Upper lobe of left lung (tissue), 4 donors: ENCODE results near the gene CCND2.

Experiments
- EP300 ChIP-seq, 4 donors: sonication (generic); formaldehyde crosslinking; IDR thresholded peaks; one replicate each; pipeline ENCODE4 v1.5.1; 2017; ENCODE audit warnings: antibody characterized with exemption in 4 of 4, control low read depth in 2 of 4
- POLR2A ChIP-seq, 4 donors: fragments of 450-650 bp; IDR thresholded peaks; one replicate each; pipeline ENCODE4 v1.5.1; 2016 to 2017; ENCODE audit warnings: antibody characterized with exemption in 4 of 4, mild to moderate bottlenecking in 2 of 4
- POLR2AphosphoS5 ChIP-seq, 2 donors: sonication (generic); formaldehyde crosslinking; IDR thresholded peaks; one replicate each; pipeline ENCODE4 v1.5.1; 2017; ENCODE audit warnings: antibody characterized with exemption in 2 of 2
- TF ChIP-seq, protein P1 (sequence below), 6 experiments: fragments of 450-650 bp in 4 of 6; fragments of 200-600 bp in 2 of 6; sonication (generic) in 2 of 6; IDR thresholded peaks; one replicate each; pipeline ENCODE4 v1.5.1; 2016 to 2019; ENCODE audit warnings: antibody characterized with exemption in 6 of 6

DNA sequence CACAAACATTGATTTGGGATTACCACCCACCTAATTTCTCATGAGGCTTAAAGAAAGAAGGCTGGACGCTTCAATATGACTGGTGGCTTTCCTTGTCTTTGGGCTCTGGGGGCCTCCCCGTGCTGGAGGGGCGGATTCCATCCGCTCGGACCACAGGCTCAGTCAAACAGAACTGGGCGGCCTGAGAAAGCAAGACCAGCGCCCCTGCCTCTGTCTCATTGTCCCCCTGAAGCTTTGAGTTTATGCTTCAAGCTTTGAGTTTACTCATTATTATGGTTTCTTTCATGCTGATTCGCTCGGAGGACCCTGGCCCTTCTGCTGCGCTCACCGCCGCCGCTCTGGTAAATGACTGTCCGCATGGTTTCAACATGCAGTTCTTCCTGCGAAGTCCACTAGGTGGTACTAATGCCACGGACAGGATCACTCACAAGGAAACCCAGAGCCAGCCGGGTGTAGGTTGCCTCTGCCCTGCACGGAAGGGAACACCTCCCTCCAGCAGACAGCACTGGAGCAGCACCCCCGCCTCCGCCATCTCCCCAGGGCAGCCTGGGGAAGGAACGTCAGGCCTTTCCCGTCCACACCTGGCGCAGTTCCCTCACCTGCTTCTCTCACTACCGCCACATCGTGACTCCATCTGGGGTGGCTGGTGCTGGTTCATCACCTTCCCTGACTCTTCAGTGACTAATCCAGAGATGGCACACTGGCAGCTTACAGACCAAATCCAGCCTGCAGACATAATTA, 34.2 kb downstream of the CCND2 start:
- TF ChIP-seq POLR2AphosphoS5 (IDR thresholded peaks at IDR 0.05) = no peak
- TF ChIP-seq, protein P1, sequence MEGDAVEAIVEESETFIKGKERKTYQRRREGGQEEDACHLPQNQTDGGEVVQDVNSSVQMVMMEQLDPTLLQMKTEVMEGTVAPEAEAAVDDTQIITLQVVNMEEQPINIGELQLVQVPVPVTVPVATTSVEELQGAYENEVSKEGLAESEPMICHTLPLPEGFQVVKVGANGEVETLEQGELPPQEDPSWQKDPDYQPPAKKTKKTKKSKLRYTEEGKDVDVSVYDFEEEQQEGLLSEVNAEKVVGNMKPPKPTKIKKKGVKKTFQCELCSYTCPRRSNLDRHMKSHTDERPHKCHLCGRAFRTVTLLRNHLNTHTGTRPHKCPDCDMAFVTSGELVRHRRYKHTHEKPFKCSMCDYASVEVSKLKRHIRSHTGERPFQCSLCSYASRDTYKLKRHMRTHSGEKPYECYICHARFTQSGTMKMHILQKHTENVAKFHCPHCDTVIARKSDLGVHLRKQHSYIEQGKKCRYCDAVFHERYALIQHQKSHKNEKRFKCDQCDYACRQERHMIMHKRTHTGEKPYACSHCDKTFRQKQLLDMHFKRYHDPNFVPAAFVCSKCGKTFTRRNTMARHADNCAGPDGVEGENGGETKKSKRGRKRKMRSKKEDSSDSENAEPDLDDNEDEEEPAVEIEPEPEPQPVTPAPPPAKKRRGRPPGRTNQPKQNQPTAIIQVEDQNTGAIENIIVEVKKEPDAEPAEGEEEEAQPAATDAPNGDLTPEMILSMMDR (IDR thresholded peaks at IDR 0.05) = peak; percentile 45 to 82 (median 63)
- no peak for TF ChIP-seq POLR2A (IDR thresholded peaks at IDR 0.05)
- no peak for TF ChIP-seq EP300 (IDR thresholded peaks at IDR 0.05)
